HL-60 (cell line): ENCODE measurements around the gene INSC.

Source experiments
- GABPA ChIP-seq: IDR thresholded peaks from 2 replicates; pipeline ENCODE4 v1.6.1; 2012; ENCODE audit warnings: low read depth
- POLR2AphosphoS5 ChIP-seq: IDR thresholded peaks from 2 replicates; pipeline ENCODE4 v1.6.1; 2012; ENCODE audit warnings: low read depth
- TF ChIP-seq, protein P1 (sequence below): IDR thresholded peaks from one replicate; pipeline ENCODE4 v1.5.1; 2011; ENCODE audit warnings: low read length, control low read depth, inconsistent platforms; ENCODE audit not compliant: insufficient read depth

GRCh38 chr11:15228331-15228849, 113.7 kb downstream of the INSC start:
- TF ChIP-seq, protein P1, sequence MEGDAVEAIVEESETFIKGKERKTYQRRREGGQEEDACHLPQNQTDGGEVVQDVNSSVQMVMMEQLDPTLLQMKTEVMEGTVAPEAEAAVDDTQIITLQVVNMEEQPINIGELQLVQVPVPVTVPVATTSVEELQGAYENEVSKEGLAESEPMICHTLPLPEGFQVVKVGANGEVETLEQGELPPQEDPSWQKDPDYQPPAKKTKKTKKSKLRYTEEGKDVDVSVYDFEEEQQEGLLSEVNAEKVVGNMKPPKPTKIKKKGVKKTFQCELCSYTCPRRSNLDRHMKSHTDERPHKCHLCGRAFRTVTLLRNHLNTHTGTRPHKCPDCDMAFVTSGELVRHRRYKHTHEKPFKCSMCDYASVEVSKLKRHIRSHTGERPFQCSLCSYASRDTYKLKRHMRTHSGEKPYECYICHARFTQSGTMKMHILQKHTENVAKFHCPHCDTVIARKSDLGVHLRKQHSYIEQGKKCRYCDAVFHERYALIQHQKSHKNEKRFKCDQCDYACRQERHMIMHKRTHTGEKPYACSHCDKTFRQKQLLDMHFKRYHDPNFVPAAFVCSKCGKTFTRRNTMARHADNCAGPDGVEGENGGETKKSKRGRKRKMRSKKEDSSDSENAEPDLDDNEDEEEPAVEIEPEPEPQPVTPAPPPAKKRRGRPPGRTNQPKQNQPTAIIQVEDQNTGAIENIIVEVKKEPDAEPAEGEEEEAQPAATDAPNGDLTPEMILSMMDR: no peak
- no peak for TF ChIP-seq GABPA
- no peak for TF ChIP-seq POLR2AphosphoS5
